HG03342 (cell line): ENCODE data around the gene QRICH2.
"Not testable (repeated sequence)": the region's sequence is repeated elsewhere in the genome, so short reads cannot be mapped to it uniquely, and the experiment has no call there.

ENCODE experiments used
- ATAC-seq: cut with Tn5 transposase; IDR thresholded peaks from one replicate; pipeline ENCODE4 v1.9.1; 2021; ENCODE audit warnings: mild to moderate bottlenecking, moderate library complexity; ENCODE audit not compliant: unreplicated experiment

Gene QRICH2

GRCh38 chr17:76267051-76267576 is 41.0 kb downstream of the QRICH2 start:
- no peak for ATAC-seq

GRCh38 chr17:76266244-76266938 is 41.7 kb downstream of the QRICH2 start:
- ATAC-seq: no peak

- no peak for ATAC-seq
Measured at GRCh38 chr17:76265624-76266243, 42.3 kb downstream of the QRICH2 start.

GRCh38 chr17:76264755-76265623 is 43.1 kb downstream of the QRICH2 start, which contains the start of gene UBALD2:
UBALD2 (plus strand) TSS chr17:76265348; CDS start chr17:76265506, 158 bp downstream.
- peak; percentile 67 for ATAC-seq

GRCh38 chr17:76264425-76264754 is 43.7 kb downstream of the QRICH2 start:
- no peak for ATAC-seq

GRCh38 chr17:76263896-76264295 is 44.2 kb downstream of the QRICH2 start:
- ATAC-seq: no peak

GRCh38 chr17:76262732-76263344 is 45.2 kb downstream of the QRICH2 start:
- no peak for ATAC-seq

GRCh38 chr17:76261421-76262215 is 46.5 kb downstream of the QRICH2 start:
- ATAC-seq: no peak

- ATAC-seq: no peak
Measured at GRCh38 chr17:76260669-76261068, 47.4 kb downstream of the QRICH2 start.

GRCh38 chr17:76260220-76260619 is 47.9 kb downstream of the QRICH2 start:
- ATAC-seq: no peak

- not testable (repeated sequence) for ATAC-seq
Measured at GRCh38 chr17:76256430-76257050, 51.5 kb downstream of the QRICH2 start.

GRCh38 chr17:76255801-76256429 is 52.2 kb downstream of the QRICH2 start:
- no peak for ATAC-seq

- ATAC-seq: no peak
Measured at GRCh38 chr17:76254275-76254674, 53.8 kb downstream of the QRICH2 start.

GRCh38 chr17:76253841-76254240 is 54.2 kb downstream of the QRICH2 start:
- ATAC-seq: no peak

- ATAC-seq: not testable (repeated sequence)
Measured at GRCh38 chr17:76252967-76253766, 54.9 kb downstream of the QRICH2 start.

- ATAC-seq: peak; percentile 57
Measured at GRCh38 chr17:76252040-76252954, 55.8 kb downstream of the QRICH2 start.

GRCh38 chr17:76251478-76252039 is 56.5 kb downstream of the QRICH2 start:
- ATAC-seq: peak; percentile 14
